ENCODE data around the gene TSPAN18. TPM values are rescaled to one million over a fixed set of nuclear protein-coding genes. Genes with fewer than 3 reads are reported as not detected.

The TSPAN18 gene
- total RNA-seq, 1 donor from 2014 or later = 94.6 TPM

DNA sequence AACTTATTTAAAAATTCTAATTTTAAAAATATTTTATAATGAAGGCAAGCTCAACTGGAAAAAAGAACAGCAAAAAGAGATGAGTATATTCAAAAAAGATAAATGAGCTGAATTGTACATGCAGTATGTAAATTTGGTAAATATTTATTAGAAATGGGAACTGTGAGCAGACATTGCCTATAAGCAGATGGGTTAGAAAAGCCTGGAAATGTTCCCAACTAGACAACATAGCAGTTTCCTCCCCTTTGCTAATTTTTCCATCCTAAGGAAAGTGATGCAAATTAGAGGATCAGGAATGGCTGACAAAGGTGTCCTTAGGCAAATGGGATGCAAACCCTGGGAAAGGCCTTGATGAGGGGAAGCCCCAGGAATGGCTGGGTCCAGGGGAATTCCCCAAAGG, 186.7 kb downstream of the TSPAN18 start:
- ATAC-seq (no peak), DNase-seq (no peak)
- intact Hi-C loops (cut with micrococcal nuclease) = loop anchor here (5.0 to 10.0 kb wide), 2 partner anchors 291 to 359 kb away; no protein-coding TSS in a partner anchor

DNA sequence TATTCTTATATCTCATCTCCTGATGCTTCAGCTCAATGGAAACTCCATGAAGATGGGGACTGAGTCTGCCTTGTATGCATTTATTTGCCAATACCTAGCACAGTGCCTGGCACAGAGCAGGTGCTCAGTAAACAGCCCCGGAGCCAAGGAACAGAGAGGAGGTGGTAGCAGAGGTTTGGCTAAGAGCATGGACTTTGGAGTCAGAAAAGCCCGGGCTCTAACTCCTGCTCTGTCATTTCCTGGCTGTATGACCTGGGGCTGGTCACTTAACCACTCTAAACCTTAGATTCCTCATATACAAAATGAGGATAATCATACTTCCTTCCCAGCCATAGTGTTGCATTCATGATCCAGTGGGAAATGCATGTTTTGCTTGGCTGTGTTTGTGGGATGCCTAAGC, 187.3 kb downstream of the TSPAN18 start:
- no peak for ATAC-seq

DNA sequence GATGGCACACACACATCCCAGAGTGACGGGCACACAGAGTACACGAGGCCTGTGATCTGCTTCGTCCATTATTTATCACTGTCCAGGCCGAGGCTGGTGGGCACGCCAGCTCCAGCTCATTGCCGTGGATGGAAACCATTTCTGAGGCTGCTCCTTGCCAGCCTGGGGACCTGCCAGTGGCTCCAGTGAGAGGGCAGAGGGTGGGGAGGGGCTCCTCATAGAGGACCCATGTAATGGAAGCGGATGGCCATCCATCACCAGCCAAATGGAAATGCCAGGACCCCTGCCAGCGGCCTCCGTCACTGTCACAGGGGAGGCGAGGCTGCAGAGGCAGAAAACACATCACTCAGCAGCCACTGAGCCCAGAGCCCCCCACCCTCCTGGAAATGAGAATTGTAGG, 188.2 kb downstream of the TSPAN18 start:
- no peak for DNase-seq
- intact Hi-C loops (cut with micrococcal nuclease) = loop anchor here (10.0 kb wide), 1 partner anchor 360 kb away; no protein-coding TSS in a partner anchor
- no peak for ATAC-seq

More for the DNA sequence above, 187.3 kb downstream of the TSPAN18 start:
- intact Hi-C loops (cut with micrococcal nuclease) = loop anchor here (5.0 to 10.0 kb wide), 2 partner anchors 292 to 359 kb away; no protein-coding TSS in a partner anchor
- DNase-seq = no peak

DNA sequence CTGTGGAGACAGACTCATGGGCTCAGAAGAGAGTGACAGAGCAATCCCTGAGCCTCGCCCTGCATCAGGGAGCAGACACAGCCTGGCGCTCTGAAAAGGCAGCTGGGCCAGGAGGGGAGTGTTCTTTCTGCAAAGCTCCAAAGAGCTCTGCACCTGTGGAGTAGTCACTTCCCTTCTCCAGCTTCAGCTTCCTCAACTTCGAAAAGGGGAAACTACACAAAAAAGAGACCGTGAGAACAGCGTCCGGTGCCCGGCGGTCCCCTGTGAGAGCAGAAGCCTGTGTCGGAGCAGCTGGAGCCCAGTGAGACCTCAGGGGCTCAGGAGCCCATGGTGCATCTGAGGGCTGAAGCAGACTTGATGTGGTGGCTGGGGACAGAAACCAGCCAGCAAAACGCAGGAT, 188.9 kb downstream of the TSPAN18 start:
- ATAC-seq (no peak), DNase-seq (no peak)
- intact Hi-C loops (cut with micrococcal nuclease) = loop anchor here (10.0 kb wide), 1 partner anchor 361 kb away; no protein-coding TSS in a partner anchor

GRCh38 chr11:44916331-44916730, 189.6 kb downstream of the TSPAN18 start:
- no peak for ATAC-seq
- intact Hi-C loops (cut with micrococcal nuclease) = loop anchor here (10.0 kb wide), 1 partner anchor 362 kb away; no protein-coding TSS in a partner anchor
- no peak for DNase-seq

DNA sequence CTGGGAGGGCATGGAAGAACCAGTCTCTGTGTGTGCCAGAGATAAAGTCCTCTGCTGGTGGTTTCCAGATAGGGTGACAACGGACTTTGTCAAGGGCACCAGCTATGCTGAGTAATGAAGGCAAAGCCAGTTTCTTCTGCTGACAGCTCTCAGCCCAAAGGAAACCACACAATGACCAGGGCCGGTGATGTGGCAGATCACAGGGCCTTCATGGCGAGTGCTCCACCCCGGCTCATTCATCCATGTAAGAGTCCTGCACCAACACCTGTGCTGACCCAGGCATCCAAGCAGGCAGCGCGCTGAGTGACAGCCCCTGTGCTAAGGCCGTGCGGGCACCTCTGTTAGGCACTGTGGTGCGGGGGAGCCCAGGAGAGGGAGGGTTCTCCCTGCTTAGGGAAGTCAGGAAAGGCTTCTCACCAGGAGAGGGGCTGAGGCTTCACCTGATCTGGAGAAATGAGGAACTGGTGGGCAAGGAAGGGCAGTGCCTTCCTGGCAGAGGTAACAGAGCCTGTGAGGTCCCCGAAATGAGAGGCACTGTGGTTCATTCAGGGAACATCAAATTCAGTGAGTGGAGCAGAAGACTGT, 190.1 kb downstream of the TSPAN18 start:
- no peak for DNase-seq
- peak; percentile 81 for ATAC-seq
- intact Hi-C loops (cut with micrococcal nuclease) = loop anchor here (10.0 kb wide), 1 partner anchor 362 kb away; no protein-coding TSS in a partner anchor

DNA sequence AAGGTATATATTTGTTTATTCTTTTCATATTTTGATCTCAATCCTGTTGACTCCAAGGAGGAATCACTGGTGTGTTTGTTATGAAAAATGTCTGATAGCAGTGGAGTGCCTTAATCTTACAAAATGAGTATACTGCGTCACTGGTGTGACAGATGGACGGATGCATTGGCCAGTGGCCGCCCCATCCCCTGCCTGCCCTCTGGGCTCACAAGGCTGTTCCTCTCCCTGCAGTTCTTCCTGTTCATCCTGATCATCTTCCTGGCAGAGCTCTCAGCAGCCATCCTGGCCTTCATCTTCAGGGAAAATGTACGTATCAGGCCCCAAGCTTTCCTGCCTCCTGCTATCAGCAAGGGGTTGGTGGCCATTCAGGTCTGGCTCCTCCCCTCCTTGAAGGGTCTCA, 191.0 kb downstream of the TSPAN18 start:
- intact Hi-C loops (cut with micrococcal nuclease) = loop anchor here (10.0 kb wide), 1 partner anchor 363 kb away; no protein-coding TSS in a partner anchor
- DNase-seq = no peak
- ATAC-seq = no peak

DNA sequence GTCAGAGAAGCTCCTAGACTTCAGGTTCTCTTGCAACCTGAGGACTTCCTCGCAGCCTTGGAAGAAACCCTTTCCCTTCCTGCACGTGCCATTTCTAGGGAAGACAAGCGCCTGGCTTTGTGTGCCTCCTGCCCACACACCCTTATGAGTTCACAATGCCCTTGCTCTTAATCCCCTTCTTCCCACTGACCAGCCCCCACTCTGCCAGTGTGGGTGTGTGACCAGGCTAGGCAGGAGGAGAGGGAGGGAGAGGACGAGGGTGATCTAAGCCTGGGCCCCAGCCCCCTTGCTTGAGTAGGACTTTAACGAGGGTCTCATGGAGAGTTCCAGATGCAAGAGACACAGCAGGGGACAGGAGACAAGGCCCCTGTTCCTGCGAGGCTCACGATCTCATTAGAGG, 193.7 kb downstream of the TSPAN18 start:
- ATAC-seq (no peak), DNase-seq (no peak)
- intact Hi-C loops (cut with micrococcal nuclease) = no loop called here

- intact Hi-C loops (cut with micrococcal nuclease) = no loop called here
- ATAC-seq = no peak
- DNase-seq = no peak
Measured at GRCh38 chr11:44923115-44923514, 196.4 kb downstream of the TSPAN18 start.

- intact Hi-C loops (cut with micrococcal nuclease) = no loop called here
- DNase-seq (no peak), ATAC-seq (no peak)
Measured at GRCh38 chr11:44923806-44924205, 197.0 kb downstream of the TSPAN18 start.

- ATAC-seq = no peak
- intact Hi-C loops (cut with micrococcal nuclease) = no loop called here
- no peak for DNase-seq
Measured at GRCh38 chr11:44926036-44926435, 199.3 kb downstream of the TSPAN18 start.

DNA sequence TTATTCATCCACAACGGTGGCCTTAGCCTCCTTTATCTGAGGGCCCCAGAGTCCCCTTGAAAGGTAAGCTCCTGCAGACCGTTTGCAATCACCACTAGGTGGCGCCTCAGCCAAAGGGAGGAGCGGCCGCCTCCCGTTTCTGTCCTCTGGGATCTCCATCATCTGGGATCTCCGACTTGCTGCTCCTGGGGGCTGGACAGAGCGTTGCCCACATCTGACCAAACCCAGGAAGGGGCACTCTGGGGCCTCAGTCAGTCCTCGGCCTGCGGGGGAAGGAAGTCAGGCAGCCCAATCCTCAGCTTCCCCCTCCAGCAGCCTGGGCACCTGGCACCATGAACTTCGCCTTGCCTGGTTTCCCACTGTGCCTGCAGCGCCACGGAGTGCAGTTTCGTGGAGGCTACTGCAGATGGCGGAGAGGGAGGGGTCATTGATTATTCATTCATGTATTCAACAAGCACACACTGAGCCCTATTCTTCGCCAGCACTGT, 200.5 kb downstream of the TSPAN18 start:
- ATAC-seq (peak; percentile 53), DNase-seq (peak; percentile 69)
- intact Hi-C loops (cut with micrococcal nuclease) = no loop called here

- intact Hi-C loops (cut with micrococcal nuclease) = no loop called here
- no peak for DNase-seq
- ATAC-seq = peak; percentile 2
Measured at GRCh38 chr11:44928144-44928543, 201.4 kb downstream of the TSPAN18 start.

- intact Hi-C loops (cut with micrococcal nuclease) = no loop called here
- ATAC-seq = no peak
Measured at GRCh38 chr11:44928816-44929215, 202.1 kb downstream of the TSPAN18 start.

GRCh38 chr11:44930588-44931302, 204.0 kb downstream of the TSPAN18 start:
- no peak for DNase-seq
- intact Hi-C loops (cut with micrococcal nuclease) = no loop called here

More at GRCh38 chr11:44928816-44929215, 202.1 kb downstream of the TSPAN18 start:
- DNase-seq = no peak

GRCh38 chr11:44931466-44931865, 204.7 kb downstream of the TSPAN18 start:
- intact Hi-C loops (cut with micrococcal nuclease) = no loop called here
- ATAC-seq (no peak), DNase-seq (no peak)

More at GRCh38 chr11:44930588-44931302, 204.0 kb downstream of the TSPAN18 start:
- ATAC-seq = no peak

- ATAC-seq (no peak), DNase-seq (no peak)
- intact Hi-C loops (cut with micrococcal nuclease) = no loop called here
Measured at GRCh38 chr11:44934110-44934509, 207.3 kb downstream of the TSPAN18 start.

DNA sequence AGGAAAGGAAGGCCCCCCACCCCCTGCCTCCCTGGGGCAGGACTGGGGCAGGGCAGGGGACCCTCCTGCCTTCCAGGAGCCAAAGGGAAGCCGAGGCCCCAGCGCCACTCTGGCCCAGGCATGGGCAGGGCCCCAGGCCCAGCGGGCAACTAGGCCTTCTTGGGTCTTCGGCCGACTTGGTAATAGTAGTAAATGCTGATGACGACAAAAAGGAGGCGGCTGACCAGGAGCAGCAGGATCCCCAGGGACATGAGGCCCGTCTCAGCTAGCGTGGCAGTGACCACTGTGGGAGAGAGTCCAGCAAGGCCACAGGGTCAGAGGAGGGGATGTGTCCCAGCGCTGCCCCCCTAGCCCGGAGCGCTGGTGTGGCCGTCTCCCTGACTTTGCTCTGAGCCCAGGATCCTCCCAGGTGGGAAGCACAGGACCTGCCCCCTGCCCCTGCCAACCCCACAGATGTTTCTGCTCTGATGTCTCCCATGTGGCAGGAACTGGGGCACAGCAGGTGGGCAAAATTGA, 208.0 kb downstream of the TSPAN18 start:
- intact Hi-C loops (cut with micrococcal nuclease) = loop anchor here (5.0 kb wide), 1 partner anchor 168 kb away; no protein-coding TSS in a partner anchor
- no peak for ATAC-seq

DNA sequence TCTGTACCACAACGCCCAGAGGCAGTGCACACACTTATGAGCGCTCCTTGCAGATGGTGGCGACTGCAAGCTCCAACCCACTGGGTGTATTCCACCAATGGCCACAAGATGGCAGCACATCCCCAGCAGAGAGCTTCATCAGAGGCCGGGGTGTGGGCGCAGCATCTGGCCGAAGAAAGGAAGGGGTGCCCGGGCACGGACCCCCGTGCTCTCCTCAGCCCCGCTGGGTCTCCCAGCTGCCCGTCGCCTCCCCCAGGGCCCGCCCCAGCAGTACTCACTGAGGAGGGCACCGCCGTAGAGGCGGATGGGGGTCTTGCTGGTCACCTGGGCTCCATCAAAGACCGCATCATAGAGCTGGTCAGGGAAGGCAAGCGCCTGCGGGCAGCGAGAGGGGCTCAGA, 209.8 kb downstream of the TSPAN18 start:
- DNase-seq = peak; percentile 88
- intact Hi-C loops (cut with micrococcal nuclease) = loop anchor here (5.0 kb wide), 1 partner anchor 166 kb away; no protein-coding TSS in a partner anchor
- ATAC-seq = peak; percentile 62

More for the DNA sequence above, 208.0 kb downstream of the TSPAN18 start:
- DNase-seq = no peak

All from left ventricle myocardium superior (tissue), 1 donor.